Choroid plexus epithelial cell (primary cell): ENCODE results near the gene TGM1.
"Not testable (repeated sequence)": the region's sequence is repeated elsewhere in the genome, so short reads cannot be mapped to it uniquely, and the experiment has no call there.

Experiments
- DNase-seq: peaks from one replicate; pipeline ENCODE4 v3.0.0-alpha.2; 2010; ENCODE audit warnings: low read depth
- H3K4me3 ChIP-seq: 2 replicates; pipeline ENCODE4 v1.5.1; 2011; ENCODE audit warnings: low read depth, mild to moderate bottlenecking, control low read depth, low read length, moderate library complexity
- TF ChIP-seq, protein P1 (sequence below): conservative IDR thresholded peaks from 2 replicates; pipeline ENCODE4 v1.5.1; 2011; ENCODE audit warnings: low read depth, mild to moderate bottlenecking, control low read depth, inconsistent platforms, low read length, moderate library complexity

TGM1 gene

DNA sequence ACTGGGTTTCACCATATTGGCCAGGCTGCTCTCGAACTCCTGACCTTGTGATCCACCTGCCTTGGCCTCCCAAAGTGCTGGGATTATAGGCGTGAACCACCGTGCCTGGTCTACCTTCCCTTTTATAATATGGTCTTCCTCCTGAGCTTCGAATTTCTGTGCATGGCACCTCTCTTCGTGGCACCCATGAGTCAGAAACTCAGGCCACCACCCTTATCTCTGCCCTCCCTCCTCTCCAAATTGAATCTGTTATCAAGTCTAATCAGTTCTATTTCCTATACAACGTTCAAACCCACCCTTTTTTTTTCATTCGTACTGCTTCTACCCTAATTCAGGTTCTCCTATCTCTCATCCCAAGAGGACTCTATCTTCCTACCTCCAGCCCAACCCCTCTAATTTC is 15.6 kb downstream of the TGM1 start:
- no peak overlapping the region for H3K4me3 ChIP-seq
- no peak for DNase-seq
- TF ChIP-seq, protein P1, sequence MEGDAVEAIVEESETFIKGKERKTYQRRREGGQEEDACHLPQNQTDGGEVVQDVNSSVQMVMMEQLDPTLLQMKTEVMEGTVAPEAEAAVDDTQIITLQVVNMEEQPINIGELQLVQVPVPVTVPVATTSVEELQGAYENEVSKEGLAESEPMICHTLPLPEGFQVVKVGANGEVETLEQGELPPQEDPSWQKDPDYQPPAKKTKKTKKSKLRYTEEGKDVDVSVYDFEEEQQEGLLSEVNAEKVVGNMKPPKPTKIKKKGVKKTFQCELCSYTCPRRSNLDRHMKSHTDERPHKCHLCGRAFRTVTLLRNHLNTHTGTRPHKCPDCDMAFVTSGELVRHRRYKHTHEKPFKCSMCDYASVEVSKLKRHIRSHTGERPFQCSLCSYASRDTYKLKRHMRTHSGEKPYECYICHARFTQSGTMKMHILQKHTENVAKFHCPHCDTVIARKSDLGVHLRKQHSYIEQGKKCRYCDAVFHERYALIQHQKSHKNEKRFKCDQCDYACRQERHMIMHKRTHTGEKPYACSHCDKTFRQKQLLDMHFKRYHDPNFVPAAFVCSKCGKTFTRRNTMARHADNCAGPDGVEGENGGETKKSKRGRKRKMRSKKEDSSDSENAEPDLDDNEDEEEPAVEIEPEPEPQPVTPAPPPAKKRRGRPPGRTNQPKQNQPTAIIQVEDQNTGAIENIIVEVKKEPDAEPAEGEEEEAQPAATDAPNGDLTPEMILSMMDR = no peak

DNA sequence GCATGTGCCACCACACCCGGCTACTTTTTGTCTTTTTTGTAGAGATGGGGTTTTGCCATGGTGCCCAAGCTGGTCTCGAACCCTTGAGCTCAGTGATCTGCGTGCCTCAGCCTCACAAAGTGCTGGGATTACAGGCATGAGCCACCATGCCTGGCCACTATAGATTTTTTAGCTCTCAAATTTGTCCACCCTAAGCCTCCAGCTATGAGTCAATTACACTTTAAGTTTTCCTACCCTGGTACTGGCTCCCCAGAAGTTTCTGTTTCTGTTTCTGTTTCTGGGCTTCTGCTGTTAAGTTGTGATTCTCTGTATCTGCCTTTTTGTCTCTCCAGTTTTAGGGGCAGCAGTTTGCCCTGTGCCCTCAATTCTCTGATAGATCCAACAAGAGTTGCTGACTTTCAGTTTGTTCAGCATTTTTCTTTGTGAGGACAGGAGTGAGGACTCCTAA is 16.2 kb downstream of the TGM1 start:
- DNase-seq = peak; percentile 39
- TF ChIP-seq, protein P1 = no peak
- H3K4me3 ChIP-seq = no peak overlapping the region

DNA sequence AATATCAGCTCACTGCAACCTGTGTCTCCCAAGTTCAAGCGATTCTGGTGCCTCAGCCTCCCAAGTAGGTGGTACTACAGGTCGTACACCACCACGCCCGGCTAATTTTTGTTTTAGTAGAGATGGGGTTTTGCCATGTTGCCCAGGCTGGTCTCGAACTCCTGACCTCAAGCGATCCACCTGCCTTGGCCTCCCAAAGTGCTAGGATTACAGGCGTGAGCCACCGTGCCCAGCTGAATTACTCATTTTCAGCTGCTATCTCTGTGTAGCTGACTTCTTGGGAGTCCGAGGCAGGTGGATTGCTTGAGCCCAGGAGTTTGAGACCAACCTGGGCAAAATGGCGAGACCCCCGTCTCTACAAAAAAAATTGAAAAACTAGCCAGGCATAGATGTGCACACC is 17.6 kb downstream of the TGM1 start:
- DNase-seq, H3K4me3 ChIP-seq: not testable (repeated sequence)

DNA sequence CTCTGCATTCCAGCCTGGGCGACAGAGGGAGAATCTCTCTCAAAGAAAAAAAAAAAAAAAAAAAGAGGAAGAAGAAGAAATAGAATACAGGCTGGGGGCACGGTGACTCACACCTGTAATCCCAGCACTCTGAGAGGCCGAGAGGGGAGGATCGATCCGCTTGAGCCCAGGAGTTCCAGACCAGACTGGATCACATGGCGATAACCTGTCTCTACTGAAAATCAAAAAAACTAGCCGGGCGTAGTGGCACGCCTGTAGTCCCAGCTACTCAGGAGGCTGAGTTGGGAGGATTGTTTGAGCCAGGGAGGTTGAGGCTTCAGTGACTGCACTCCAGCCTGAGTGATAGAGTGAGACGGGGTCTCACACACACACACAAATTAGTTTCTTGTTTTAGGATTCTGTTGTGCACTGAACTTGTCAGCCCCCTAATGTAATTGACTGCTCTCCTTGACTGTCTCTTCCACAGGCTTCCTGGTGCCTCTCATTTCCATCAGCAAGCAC is 19.6 kb downstream of the TGM1 start:
- peak overlapping the region; percentile 87 for H3K4me3 ChIP-seq
- TF ChIP-seq, protein P1 = no peak
- DNase-seq = peak; percentile 25

DNA sequence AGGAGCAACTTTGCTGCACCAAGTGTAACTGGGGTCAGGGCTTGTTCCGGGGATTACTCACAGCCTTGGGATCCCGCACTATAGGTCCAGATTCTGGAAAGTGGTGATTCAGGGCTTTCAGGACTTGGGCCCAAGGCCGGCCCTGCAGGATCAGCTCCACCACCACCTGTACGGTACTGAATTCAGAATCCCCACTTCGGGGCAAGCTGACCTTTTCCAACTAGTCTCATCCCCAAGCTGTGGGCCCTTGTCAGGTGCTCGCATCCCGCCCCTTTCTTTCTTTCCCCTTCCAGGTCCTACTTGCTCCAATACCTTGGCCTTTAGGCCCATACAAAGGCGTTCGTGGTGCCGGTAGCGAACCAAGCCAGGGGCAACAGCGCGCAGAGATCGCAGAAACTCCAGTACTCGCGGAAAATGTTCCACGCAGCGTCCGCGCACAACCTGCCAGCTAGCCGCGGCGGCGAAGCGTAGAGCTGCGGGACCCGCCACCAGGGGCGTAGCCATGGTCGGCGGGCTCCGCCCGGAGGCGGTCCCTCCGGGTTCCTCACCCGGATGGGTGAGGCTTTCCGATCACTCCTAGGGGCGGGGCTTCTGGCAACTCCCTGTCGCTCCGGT is 21.0 kb downstream of the TGM1 start:
- DNase-seq = peak; percentile 94
- TF ChIP-seq, protein P1 = peak; percentile 51
- H3K4me3 ChIP-seq = peak overlapping the region; percentile 87

DNA sequence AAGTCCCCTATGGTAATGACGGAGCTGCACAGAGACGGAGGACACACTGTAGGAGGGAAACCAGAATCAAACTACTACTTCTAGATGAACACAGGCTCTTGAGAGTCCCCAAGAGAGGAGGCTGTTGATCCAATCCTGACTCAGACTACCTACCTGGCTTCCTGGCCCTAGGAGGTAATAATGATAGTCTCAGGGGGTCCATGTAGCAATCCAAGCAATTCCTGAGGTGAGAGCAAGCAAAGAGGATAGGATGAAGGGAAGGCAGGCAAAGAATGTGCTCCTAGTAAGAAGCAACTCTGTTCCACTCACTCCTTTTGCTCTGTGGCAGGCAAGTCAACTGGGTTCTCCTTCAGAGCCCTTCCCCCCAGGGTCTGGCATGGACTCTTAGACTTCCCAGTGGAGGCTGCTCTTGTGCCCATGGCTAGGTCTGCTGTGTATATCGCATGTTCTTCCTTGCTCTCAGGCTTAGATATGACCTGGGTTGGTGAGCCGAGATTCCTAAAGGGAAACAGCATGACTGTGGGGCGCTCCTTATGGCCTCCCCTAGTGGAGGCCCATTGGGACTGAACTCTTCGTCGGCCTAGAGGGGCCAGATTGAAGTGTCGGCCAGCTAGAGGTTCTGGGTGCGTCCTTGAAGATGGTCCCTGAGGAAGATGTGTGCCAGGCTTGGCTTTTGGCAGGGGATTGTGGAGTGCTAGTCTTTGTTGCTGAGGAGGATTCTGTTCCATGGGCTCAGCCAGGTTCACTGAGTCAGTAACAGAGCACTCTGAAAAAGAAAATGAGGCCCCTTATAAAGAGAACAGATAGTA is 22.7 kb downstream of the TGM1 start:
- DNase-seq = no peak
- TF ChIP-seq, protein P1 = no peak
- H3K4me3 ChIP-seq = no peak overlapping the region

DNA sequence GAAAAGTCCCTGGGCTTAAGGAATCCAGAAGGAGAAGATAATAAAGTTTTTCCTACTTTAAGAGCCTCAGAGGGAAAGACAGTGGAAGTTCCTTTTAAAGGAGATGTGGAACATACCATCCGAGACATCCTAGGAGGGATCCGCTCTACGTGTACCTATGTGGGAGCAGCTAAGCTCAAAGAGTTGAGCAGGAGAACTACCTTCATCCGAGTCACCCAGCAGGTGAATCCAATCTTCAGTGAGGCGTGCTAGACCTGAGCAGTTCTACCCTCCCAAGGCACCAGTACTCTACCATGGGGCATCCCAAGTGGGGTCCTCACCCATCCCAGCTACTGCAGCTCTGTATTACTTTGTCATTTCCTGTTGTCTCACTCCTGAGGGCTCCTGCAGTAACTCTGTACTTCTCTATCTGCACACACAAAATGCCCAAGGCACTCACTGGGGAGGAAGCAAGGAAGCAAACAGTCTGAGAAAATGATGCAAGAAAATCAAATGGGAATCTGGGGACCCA is 24.4 kb downstream of the TGM1 start:
- H3K4me3 ChIP-seq = no peak overlapping the region
- TF ChIP-seq, protein P1 = no peak
- no peak for DNase-seq
